K562 (cell line): ENCODE results near the gene PRR16.

Experiments used
- BRCA1 ChIP-seq, 2 experiments: fragments of 450-650 bp in 1 of 2; sonication (generic) in 1 of 2; formaldehyde crosslinking in 1 of 2; IDR thresholded peaks; 2 replicates each; pipeline versions ENCODE4 v1.5.0 to v1.6.1; 2017 to 2020; ENCODE audit warnings: mild to moderate bottlenecking in 1 of 2, missing genetic modification reagents in 1 of 2
- EZH2 ChIP-seq: IDR thresholded peaks from 2 replicates; pipeline ENCODE4 v1.6.1; 2012; ENCODE audit warnings: low read depth, mild to moderate bottlenecking, inconsistent platforms, low read length, borderline replicate concordance
- ZNF507 ChIP-seq: conservative IDR thresholded peaks from 2 replicates; pipeline ENCODE4 v1.6.1; 2017; ENCODE audit warnings: missing genetic modification characterization, missing compliant biosample characterization
- TF ChIP-seq, protein P1 (sequence below): sonication (generic); formaldehyde crosslinking; IDR thresholded peaks from 2 replicates; pipeline ENCODE4 v1.9.0; 2022; ENCODE audit warnings: mild to moderate bottlenecking, missing genetic modification reagents

DNA sequence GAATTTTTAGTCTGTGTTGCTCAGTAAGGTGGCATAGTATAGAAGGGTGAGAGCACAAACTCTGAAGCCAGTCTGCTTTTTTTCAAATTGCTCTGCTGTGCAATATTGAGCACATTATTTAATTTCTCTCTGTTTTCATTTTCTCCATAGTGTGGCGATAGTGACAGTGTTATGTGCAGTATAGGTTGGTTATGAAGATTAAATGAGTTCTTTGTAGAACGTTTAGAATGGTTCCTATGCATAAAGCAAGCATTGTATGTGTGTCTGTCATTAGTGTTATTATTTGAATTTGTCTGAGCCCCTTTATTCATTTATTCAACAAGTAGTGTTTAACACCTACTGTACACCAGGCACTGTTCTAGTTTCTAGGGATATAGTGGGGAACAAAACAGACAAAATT is 9.2 kb downstream of the PRR16 start:
- no peak for TF ChIP-seq ZNF507 (tag)
- no peak for TF ChIP-seq EZH2
- TF ChIP-seq BRCA1 (IDR thresholded peaks at IDR 0.05): no peak
- TF ChIP-seq BRCA1 (CRISPR knock-in tag; IDR thresholded peaks at IDR 0.05): no peak
- TF ChIP-seq, protein P1, sequence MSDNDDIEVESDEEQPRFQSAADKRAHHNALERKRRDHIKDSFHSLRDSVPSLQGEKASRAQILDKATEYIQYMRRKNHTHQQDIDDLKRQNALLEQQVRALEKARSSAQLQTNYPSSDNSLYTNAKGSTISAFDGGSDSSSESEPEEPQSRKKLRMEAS (CRISPR knock-in tag): no peak
